Activated CD4-positive, alpha-beta T cell treated with anti-CD3 and anti-CD28 coated beads, Interleukin-2, amount 50 U/mL, for 16 hours (primary cell): Measurements from ENCODE around the gene PSKH1.

Experiments used
- DNase-seq: peaks from one replicate; pipeline ENCODE4 v3.0.0-alpha.2; 2020

Gene PSKH1

DNA sequence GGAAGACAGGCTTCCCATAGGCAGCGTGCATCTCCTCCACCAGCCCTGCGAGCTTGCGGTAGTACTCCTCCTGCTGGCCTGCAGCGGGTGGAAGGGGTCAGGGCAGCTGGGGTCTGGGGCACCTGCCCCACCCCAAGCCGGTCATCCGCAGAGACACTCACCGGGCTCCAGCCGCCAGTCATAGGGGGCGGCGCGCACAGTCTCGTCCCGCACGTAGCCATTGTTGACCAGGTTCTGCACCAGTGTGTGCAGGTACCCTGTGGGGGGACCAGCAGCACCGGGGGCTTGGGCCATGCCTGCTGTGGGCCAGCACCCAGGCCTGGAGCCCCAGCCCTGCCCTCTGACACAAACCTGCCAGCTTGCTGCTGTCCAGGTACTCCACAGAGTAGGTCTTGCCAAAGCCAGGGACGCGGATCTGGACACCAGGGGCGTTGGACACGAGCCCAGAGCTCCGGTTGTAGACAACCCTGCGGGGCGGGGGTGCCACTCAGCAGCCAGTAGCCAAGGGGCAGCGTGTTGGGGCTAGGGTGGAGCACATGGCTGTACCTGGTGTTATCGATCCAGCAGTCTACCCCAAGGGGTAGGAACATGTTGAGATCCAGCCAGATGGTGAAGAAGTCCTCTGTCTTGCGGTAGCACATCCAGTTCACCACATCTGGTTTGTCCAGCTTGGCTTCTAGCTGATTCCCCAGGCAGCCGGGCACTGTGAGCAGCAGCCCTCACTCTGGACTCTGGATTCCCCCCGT, 49.6 kb downstream of the PSKH1 start:
- DNase-seq: no peak

DNA sequence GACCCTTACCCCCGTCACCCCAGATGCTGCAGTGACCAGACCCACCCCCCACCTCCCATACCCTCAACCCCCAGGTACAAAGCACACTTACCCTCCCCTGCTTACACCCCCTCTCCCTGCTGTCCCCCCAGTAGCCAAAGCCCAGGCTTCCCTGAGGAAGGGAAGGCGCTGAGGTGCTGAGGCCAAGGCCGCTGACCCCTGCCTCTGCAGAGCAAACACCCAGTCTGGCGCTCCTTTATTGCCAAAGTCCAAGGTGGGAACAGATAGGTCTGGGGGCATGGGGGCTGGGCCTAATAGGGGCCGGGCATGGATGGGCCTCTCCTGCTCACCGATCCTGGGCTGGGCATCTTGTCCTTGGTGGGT, 50.2 kb downstream of the PSKH1 start:
- DNase-seq: no peak

DNA sequence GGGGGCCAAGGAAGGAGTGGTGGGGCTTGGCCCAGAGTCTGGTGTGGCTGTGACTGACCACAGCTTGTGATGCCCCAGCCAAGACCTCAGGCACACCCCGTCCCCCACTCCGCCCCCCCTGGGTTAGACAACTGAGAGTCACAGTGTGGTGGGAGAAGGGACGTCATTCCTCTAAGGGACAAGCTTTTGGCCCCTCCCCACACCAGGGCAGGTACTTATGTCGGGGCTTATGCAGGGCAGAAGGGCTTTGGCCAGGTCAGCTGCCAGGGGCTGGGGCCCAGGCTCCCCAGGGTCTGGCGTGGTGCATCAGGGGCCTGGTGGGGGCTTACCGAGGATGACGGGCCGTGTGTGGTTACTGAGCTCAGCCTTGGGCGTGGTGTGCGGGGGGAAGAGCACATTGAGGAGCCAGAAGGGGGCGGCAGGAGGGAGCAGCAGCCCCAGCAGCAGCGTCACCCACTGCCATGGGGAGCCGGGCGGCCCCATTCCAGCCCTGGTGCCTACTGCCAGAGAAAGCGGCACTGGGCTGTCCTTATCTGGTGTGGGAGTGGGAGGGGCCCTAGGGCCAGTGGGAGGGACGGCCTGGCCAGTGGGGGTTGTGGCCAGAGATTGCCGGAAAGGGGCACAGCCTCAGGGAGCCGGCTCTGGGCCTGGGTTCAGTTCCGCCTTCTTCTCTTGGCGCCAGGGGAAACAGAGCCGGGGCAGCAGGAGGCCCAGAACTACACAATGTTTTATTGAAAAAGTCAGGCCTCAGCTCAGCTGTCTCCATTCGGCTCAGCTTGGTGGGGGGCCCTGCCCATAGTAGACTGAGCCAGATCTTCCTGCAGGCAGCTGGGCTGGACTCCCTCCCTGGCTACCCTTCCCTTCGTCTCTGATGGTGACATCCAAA, 50.8 kb downstream of the PSKH1 start, which contains the start of gene LCAT:
Gene LCAT, minus strand, starts transcription at position 502 of the 886 bp plus-strand sequence. Its CDS starts 19 bp downstream, at position 483.
- no peak for DNase-seq

DNA sequence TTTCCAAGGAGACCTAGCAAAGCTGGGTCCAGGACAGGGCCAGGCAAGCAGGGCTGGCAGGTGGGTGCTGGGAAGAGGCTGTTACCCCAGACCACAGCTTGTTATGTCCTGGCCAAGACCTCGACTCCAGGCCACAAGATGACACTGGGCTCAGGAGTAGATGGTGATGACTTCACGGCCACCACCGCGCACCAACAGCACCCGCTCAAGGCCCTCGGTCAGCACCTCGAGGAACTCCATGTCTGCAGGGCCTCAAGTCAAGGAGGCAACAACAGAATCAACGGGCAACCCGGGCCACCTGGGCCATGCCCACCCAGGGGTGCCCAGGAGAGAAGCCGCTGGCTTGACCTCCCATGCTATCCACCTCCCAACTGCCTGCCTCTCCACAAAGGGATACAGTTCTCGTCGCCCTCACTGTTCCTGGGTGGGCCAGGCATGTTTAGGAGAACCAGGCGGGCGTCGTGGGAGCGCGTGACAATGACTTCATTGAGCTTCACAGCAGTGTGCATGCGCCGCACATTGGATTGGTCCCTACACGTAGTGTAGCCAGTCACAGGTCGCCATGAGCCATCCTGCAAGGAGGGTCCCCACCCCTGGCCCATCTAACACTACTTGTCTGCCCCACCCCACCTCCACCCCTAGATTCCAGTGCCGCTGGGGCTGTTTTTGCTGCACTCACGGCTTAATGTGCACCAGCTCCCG, 51.8 kb downstream of the PSKH1 start:
- DNase-seq: no peak

DNA sequence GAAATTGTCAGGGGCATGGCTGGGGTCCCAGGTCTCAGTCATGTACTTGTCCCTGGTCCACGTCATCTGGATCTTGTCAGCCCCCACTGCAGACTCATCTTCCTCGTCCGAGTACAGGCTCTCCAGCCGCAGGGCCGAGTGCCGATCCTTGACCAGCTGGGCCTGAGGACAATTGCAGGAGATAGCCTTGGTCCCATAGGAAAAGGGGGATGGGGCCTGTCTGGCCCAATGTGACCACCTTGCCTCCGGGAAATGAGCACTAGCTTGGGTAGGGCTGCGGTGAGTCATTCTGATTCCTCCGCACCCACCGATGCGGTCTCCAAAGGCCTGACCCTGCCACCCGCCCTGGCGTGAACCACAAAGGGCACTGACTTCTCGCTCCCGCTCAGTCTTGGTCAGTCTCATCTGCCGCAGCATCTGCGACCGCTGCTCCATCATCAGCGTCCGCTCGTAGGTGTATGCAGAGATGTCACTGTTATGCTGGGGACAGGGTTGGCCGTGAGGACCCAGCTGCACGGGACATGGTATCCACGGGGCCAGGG, 52.4 kb downstream of the PSKH1 start:
- DNase-seq: no peak

DNA sequence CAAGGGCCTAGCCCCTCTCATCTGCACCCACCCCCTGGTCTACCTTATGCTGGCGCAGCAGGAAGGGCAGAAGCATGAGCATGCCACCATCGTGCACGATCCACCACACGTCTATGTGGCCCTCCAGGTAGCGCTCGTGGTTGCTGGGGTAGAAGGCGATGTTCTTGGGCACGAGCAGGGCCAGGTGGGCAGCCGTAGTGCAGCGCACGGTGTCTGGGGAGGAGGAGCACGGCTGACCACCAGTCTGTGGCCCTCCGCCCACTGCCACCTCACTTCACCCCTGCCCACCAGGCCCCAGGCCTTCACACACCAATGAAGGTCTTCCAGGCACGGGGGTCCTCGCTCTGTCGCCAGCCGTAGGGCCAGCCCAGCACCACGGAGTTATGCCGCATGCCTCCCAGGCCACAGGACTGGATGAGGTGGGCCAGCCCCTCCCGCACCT, 53.1 kb downstream of the PSKH1 start:
- DNase-seq: no peak

DNA sequence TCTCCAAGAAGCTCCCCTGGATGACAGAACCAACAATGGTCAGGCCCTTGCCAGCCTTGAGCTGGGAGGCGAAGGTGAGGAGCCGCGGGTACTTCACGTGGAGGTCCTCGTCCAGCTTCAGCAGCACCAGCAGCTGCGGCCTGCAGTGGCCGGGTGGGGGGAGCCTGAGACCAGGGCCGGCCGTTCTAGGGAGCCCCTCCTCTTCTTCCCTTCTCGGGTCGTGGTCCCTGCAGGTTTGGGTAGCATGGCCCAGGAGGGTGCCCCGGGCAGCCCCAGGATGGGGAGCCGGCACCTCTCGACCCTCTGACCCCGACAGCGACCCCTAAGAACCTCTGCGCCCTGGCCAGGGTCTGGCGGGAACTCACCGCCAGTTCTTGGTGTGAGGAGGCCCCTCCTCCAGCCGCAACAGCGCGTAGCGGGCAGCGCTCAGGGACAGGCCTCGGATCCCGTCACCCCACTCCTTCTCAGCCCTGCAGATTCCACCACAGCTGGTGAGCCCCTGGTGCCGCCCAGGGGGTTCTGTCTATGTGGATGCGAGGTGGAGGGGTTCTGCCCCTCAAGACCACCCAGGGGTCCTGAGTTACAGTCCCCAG, 54.0 kb downstream of the PSKH1 start:
- no peak for DNase-seq

DNA sequence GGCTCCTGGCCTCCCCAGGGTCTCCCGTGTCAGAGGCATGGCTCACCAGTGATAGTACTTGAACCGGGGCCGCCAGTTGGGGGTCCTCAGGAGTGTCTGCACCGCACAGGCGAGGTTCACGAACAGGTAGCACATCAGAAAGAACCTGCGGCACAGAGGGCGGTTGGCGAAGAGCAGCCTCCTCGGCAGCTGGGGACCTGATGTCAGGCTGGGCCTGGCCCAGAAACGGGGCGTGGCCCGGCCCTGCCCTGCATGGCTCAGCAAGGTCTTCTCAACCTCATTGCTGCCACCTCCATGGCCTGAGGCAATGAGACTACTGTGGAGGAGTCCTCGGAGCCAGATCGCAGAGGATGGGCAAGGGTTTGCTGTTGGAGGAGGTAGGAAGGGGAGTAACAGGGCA, 55.0 kb downstream of the PSKH1 start:
- no peak for DNase-seq

DNA sequence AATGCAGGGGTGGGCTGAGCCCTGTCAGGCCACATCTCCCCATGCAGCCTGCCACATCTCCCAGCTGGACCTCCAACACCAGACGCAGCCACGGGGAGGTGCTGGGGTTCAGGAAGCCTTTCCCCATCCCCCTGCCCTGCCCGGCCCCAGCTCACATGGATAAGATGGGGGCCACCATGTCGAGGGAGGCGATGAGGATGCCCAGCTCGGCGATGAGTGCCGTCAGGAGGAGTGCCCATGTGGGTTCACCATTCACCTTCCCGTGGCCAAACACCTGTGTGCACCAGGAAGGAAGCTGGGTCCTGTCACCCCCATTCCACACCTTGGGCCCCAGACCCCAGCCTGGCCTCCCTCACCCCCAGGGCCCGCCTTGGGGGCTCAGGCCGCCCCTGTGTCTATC, 56.6 kb downstream of the PSKH1 start:
- DNase-seq: no peak

DNA sequence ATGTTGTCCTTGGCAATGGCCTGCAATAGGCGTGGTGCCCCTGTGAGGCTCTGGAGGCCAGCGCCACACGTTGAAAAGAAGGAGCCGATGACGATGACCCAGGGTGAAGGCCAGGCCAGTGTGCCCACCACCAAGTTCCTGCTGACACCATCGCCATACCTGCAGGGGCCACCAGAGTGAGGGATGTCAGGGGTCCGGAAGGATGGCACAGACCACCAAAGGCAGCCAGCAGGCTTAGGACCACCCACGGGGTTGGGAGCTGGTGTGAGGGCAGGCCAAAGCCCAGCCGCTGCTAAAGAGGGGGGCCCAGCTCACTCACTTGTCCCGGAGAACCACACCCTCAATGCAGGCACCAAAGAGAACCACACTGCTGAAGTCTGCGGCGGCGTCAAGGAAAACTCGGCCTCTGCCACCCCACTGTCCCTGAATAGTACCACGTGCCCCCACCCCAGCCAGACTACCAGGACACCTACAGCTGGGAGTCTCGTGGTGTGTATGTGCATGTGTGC, 57.3 kb downstream of the PSKH1 start:
- no peak for DNase-seq

DNA sequence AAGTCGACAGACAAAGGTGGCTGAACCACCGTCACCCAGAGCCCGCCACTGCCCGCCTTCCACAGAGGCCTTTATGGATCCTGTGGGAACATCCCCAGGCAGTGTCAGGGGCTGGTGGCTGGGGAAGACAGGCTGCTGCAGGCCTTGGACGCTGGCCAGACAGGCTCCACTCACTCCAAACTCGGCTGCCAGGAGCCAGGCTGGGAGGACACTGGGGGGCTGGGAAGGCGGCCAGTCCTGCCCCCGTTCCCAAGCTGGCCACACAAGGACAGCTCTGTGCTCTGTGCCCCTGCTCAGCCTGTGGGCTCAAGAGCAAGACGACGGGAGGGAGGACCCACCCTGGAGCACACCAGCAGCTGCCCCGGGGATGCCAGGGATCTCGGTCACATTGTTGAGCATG, 58.4 kb downstream of the PSKH1 start:
- no peak for DNase-seq

DNA sequence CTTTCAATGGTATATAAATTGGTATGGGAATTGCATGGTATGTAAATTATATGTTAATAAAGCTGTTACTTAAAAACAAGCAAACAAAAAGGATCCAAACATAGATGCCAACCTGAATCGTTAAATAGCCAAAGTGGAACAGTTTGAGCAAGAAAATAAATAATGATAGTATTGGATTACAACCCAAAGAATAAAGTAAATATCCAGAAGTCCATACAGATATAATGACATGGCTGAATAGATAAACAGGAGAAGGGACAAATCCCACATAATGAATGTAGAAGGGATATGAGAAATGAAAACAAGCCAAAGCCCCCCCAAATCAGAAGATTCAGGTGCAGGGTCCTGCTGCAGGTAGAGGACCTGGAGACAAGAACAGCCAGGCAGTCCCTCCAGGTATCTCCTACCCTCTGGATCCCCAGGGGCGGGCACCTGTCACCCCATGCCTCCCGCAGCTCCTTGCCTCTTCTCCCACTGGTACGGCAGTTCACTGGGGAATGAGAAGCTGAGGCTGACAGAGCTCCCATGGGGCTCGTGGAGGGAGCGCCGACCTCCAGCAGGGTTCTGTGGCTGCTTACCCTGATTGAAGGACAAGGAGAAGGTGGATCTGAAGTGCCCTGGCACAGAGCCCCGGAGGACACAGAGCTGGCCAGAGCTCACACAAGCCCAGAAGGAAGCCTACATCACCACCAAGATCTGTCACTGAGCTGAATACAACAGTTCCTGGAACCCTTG, 60.8 kb downstream of the PSKH1 start:
- no peak for DNase-seq

DNA sequence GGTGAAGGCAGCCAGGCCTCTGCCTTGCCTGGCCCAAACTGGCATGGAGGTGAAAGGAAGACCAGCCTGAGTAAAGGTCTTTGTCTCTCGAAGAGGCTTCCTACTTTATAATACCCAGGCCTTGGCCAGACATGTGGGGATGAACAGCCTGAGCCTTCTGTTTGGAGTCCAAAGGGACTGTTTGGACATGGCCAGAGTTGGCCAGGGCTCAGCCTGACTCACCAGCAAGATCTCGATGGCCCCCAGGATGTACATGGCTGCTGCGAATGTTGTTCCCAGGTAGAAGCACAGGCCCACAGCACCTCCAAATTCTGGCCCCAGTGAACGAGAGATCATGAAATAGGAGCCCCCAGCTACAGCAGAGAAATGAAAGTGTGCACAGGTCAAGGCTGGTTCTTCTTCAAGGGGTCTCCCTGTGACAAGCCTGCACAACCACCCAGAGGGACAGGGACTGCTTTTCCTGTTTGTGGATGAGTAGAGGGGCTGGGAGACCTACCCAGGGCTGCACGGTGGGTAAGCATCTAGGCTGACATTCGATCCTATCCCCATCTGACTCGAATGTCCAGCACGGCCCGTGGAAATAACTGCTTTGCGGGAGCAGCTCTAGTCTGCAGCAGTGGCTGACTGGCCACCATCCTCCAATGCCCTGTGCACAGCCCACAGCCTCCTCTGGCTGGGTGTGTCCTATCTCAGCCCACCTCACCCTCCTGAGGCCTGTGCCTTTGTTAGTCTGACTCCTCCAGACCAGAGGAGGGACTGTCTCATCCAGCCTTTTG, 61.6 kb downstream of the PSKH1 start:
- no peak for DNase-seq

DNA sequence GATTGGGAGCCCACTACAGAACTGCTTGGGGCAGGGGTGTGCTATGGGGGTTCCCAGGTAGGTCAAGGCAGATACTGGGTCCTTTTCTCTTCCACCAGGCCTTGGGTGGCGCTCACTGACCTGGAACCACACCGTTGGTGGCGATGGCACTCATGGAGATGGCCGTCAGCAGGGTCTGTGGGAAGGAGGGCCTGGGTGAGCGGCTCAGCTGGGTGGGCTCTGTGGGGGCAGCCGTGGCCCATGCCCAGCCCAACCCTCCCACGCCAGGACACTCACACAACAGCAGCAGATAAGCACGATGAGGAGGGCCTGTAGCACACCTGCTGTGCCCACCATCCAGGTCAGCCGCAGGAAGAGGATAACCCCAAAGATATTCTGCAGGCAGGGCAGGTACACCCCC, 64.6 kb downstream of the PSKH1 start:
- no peak for DNase-seq

DNA sequence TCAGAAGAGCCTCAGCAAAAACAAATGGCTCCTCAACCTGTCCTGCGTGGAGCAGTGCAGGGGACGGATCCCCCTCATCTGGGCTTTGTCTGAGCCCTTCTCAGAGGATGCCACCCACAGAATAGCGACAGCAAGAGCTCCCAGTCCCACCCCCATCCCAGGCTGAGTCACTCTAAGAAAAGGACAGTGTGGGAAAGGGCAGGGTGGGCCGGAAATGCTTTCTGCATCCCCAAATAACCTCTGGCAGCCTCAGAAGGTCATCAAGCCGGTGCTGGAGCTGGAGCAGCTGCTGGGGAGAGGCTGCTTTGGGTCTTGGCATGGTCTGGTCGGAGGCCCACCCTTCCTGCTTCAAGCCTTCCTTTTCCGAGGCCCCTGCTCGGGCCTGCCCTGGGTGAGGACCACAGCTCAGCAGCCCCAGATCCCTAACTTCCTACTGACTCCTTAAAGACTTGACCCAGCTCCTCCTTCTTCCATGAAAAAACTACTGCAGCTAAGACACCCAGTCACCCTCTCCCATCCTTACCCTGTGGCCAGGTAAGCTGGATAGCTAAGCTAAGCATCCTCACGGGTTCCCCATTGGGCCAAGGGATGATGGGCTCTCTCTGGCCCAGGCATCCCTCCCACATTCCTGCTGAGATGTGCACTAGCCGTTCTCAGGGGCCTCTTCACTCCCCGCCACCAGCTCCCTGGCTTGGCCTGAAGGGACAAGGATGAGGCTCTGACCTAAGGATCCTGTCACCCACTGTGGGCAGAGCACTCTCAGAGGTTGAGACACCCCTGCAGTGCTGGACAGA, 66.7 kb downstream of the PSKH1 start:
- no peak for DNase-seq

DNA sequence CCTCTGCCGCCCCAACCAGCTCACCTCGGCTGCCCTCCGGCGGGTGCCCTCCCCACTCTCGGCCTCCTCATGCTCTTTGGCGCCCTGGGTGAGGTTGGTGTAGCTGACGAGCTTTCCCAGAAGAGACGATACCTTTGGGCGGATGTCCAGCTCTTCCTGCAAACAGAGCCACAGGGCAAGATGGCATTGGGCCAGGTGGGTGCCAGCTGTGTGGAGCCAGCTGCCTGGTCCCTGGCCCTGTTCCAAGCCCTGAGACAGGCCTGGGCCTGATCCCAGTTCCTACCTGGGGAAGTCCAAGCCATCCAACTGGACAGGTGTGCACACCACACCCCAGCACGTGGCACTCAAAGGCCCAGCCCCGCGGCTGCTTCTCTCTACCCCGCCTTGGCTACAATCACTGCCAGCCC, 68.5 kb downstream of the PSKH1 start:
- DNase-seq: no peak

DNA sequence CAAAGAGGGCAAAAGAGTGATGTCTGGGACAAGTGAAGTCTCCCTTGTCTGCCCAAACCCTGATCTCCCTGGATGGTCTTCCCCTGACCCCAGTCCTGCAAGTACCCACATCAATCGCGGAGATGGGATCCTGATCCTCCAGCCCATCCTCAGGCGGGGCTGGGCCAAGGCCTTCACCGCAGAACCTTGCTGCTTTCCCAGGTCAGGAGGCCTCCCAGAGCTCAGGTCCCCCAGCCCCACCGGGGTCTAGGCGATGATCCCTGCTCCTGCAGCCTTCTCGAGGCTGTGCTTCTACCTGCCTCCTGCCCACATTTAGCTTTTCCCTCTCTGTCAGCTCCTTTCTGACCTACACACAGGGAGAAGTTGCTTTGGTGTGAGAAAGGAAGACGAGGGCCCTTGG, 69.1 kb downstream of the PSKH1 start:
- DNase-seq: no peak

DNA sequence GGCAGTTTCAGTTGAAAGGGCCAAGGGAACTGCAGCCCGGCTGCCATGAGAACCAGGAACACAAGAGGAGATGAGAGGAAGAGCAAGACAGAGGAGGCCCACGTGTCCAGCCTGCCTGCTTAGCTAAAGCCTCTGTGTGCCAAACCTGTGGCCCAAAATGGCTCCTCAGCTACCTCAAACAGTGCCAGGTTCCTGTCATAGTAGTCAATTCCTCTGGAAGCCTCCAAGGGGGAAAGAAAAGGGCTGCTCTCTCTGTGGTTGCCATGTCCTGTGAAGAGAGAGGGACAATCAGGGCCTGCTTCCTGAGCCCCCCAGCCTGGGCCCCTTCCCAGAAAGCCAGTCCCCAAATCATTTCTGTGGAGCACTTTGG, 70.2 kb downstream of the PSKH1 start:
- no peak for DNase-seq

DNA sequence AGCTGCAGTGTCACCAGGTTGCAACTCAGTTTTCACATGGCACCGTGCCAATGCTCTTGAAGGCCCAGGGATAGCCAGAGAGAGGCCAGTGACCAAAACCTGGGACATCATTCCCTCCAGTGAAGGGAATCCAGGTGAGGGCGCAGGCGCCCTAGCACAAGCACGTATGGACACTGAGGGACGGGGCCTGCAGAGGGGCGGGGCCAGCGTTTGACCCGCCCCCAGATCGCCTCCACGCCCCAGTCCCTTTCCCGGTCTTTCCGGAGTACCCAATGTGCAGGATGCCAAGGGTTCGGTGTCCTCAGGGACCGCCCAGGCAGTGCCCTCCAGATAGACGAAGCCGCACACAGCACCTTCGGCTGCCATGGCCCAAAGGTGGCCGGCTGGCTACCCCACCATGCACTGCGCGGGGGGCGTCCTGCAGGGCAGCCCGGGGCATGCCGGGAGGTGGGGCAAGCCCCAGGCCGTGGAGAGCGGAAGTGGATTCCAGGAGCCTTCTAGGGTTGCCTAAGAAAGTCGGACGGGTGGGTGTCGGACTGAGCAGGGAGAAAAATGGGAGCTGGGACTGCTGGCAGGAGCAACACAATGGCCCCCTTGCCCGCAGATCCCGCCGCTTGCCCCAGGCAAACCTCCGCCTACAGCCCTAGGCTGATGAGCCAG, 70.7 kb downstream of the PSKH1 start:
- DNase-seq: no peak
